ENCODE results near the gene TPD52L1.
A peak's percentile ranks its signal among the peaks of the same experiment; 100 is the strongest.

Gene TPD52L1

GRCh38 chr6:125191916-125192609, 38.5 kb downstream of the TPD52L1 start:
- DNase-seq (ENCODE audit: low spot score) = peak; percentile 65
- TF ChIP-seq CTCF (IDR thresholded peaks at IDR 0.05; ENCODE audit: extremely low read depth, missing control alignments) = peak; percentile 63

GRCh38 chr6:125192610-125192930, 39.0 kb downstream of the TPD52L1 start:
- no peak for DNase-seq (ENCODE audit: low spot score)
- no peak for TF ChIP-seq CTCF (IDR thresholded peaks at IDR 0.05; ENCODE audit: extremely low read depth, missing control alignments)

- no peak for DNase-seq (ENCODE audit: low spot score)
These were observed 39.6 kb downstream of the TPD52L1 start for GRCh38 chr6:125193208-125193607.

GRCh38 chr6:125194941-125195340, 41.4 kb downstream of the TPD52L1 start:
- TF ChIP-seq CTCF (IDR thresholded peaks at IDR 0.05; ENCODE audit: extremely low read depth, missing control alignments) = no peak
- no peak for DNase-seq (ENCODE audit: low spot score)

More at GRCh38 chr6:125193208-125193607, 39.6 kb downstream of the TPD52L1 start:
- TF ChIP-seq CTCF (IDR thresholded peaks at IDR 0.05; ENCODE audit: extremely low read depth, missing control alignments) = no peak

- DNase-seq (ENCODE audit: low spot score) = no peak
- TF ChIP-seq CTCF (IDR thresholded peaks at IDR 0.05; ENCODE audit: extremely low read depth, missing control alignments) = no peak
These were observed 42.0 kb downstream of the TPD52L1 start for GRCh38 chr6:125195526-125195925.

GRCh38 chr6:125196613-125197012, 43.0 kb downstream of the TPD52L1 start:
- no peak for DNase-seq (ENCODE audit: low spot score)
- TF ChIP-seq CTCF (IDR thresholded peaks at IDR 0.05; ENCODE audit: extremely low read depth, missing control alignments) = no peak

- no peak for DNase-seq (ENCODE audit: low spot score)
- TF ChIP-seq CTCF (IDR thresholded peaks at IDR 0.05; ENCODE audit: extremely low read depth, missing control alignments) = no peak
These were observed 44.3 kb downstream of the TPD52L1 start for GRCh38 chr6:125197795-125198269.
